OCI-LY7 (cell line): ENCODE data around the gene KIAA1217. TPM values are rescaled to one million over a fixed set of nuclear protein-coding genes. Genes with fewer than 3 reads are reported as not detected.

Source experiments
- BruUV-seq: library from RNA; stranded (reverse); fragments of 400-500 nt; replicated peaks from 2 replicates; lab custom pipeline; 2021; lab: Mats Ljungman, UMichigan
- CTCF ChIA-PET: fragments of 300-600 bp; sonication (Branson Sonifier 250); formaldehyde crosslinking; loops from one replicate; lab custom pipeline; 2022; ENCODE audit warnings: antibody characterized with exemption; ENCODE audit not compliant: unreplicated experiment; lab: Charles Lee
- POLR2A ChIA-PET: fragments of 300-600 bp; sonication (Branson Sonifier 250); formaldehyde crosslinking; loops from one replicate; lab custom pipeline; 2022; ENCODE audit warnings: antibody characterized with exemption; lab: Charles Lee
- DNase-seq: peaks from one replicate; pipeline ENCODE4 v3.0.0-alpha.2; 2015; ENCODE audit warnings: low spot score
- H2AFZ ChIP-seq: fragments of 200-600 bp; sonication (generic), shearing (Covaris generic); 2 replicates; pipeline ENCODE4 v1.6.1; 2014; ENCODE audit warnings: mild to moderate bottlenecking, antibody characterized with exemption, low read length, moderate library complexity
- H3K27ac ChIP-seq: fragments of 200-600 bp; sonication (generic); 2 replicates; pipeline ENCODE4 v1.5.1; 2014; ENCODE audit warnings: mixed run types, low read depth, mild to moderate bottlenecking, moderate library complexity, low read length, inconsistent platforms; ENCODE audit not compliant: poor library complexity, severe bottlenecking
- H3K36me3 ChIP-seq: fragments of 200-600 bp; sonication (generic); 2 replicates; pipeline ENCODE4 v1.6.1; 2014; ENCODE audit warnings: mild to moderate bottlenecking, antibody characterized with exemption, low read length, moderate library complexity, mixed read lengths; ENCODE audit not compliant: insufficient read depth
- H3K4me1 ChIP-seq: fragments of 200-600 bp; sonication (generic); 2 replicates; pipeline ENCODE4 v1.5.1; 2014; ENCODE audit warnings: mild to moderate bottlenecking, low read length; ENCODE audit not compliant: insufficient read depth, poor library complexity, severe bottlenecking
- H3K4me2 ChIP-seq: fragments of 200-600 bp; sonication (generic); 2 replicates; pipeline ENCODE4 v1.6.1; 2014; ENCODE audit warnings: mild to moderate bottlenecking, low read length
- H3K4me3 ChIP-seq: fragments of 200-600 bp; sonication (generic); 2 replicates; pipeline ENCODE4 v1.5.1; 2014; ENCODE audit warnings: mild to moderate bottlenecking, low read depth, low read length; ENCODE audit not compliant: poor library complexity, severe bottlenecking
- H3K79me2 ChIP-seq: fragments of 200-600 bp; sonication (generic); 2 replicates; pipeline ENCODE4 v1.6.1; 2016; ENCODE audit warnings: low read depth, mild to moderate bottlenecking, low read length, moderate library complexity, mixed read lengths; ENCODE audit not compliant: insufficient read depth
- H3K9me2 ChIP-seq: fragments of 200-600 bp; sonication (generic); 2 replicates; pipeline ENCODE4 v1.6.1; 2016; ENCODE audit warnings: mild to moderate bottlenecking, low read length, mixed read lengths; ENCODE audit not compliant: insufficient read depth
- H3K9me3 ChIP-seq: fragments of 200-600 bp; sonication (generic); 2 replicates; pipeline ENCODE4 v1.6.1; 2014; ENCODE audit warnings: mild to moderate bottlenecking, mixed run types, low read length, mixed read lengths
- H4K20me1 ChIP-seq: fragments of 200-600 bp; sonication (generic); 2 replicates; pipeline ENCODE4 v1.6.1; 2014; ENCODE audit warnings: mild to moderate bottlenecking, antibody characterized with exemption, low read length, moderate library complexity, mixed read lengths; ENCODE audit not compliant: insufficient read depth
- EZH2phosphoT487 ChIP-seq: fragments of 200-600 bp; sonication (generic); IDR thresholded peaks from 2 replicates; pipeline ENCODE4 v1.6.1; 2018; ENCODE audit warnings: low read depth, borderline replicate concordance, mild to moderate bottlenecking, mixed run types, antibody characterized with exemption, low read length, moderate library complexity, mixed read lengths
- intact Hi-C: fragments of 100-400 bp; cut with micrococcal nuclease; formaldehyde crosslinking; loops from one replicate; pipeline ENCODE4 v1.10.0; 2022; ENCODE audit not compliant: unreplicated experiment
- total RNA-seq, 2 experiments: library from RNA; depleted of rRNA in 1 of 2; stranded (reverse); fragments of >200 nt in 1 of 2; shearing (Covaris generic) in 1 of 2; gene quantifications; 2 replicates each; pipeline ENCODE4 v1.2.3, GENCODE V29; 2014 to 2022
- TF ChIP-seq, protein P1 (sequence below): fragments of 200-600 bp; sonication (generic); conservative IDR thresholded peaks from 2 replicates; pipeline ENCODE4 v1.5.1; 2014; ENCODE audit warnings: mild to moderate bottlenecking, antibody characterized with exemption, low read length, moderate library complexity, mixed read lengths

KIAA1217 gene
- total RNA-seq, 2 experiments from 2014 or later: not detected

DNA sequence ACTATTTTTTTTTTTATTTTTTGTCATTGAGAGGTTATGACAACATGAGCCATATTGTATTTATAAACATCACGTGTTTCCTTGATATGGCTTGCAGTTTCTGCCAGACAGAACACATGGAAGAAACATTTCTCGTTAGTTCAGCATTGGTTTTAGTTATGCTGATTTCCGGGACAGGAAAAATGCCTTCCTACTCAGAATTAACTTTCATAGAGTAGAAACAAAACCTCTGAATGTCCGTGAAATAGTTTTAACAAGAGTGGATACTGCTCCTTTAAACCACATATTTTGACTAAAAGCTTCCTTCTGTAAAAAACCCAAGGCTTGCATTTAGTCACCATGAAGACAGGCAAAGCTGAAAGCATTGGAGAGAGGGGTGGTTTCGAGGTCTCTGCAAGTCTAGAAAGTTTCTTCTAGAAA, 240.4 kb downstream of the KIAA1217 start:
- TF ChIP-seq EZH2phosphoT487: no peak
- TF ChIP-seq, protein P1, sequence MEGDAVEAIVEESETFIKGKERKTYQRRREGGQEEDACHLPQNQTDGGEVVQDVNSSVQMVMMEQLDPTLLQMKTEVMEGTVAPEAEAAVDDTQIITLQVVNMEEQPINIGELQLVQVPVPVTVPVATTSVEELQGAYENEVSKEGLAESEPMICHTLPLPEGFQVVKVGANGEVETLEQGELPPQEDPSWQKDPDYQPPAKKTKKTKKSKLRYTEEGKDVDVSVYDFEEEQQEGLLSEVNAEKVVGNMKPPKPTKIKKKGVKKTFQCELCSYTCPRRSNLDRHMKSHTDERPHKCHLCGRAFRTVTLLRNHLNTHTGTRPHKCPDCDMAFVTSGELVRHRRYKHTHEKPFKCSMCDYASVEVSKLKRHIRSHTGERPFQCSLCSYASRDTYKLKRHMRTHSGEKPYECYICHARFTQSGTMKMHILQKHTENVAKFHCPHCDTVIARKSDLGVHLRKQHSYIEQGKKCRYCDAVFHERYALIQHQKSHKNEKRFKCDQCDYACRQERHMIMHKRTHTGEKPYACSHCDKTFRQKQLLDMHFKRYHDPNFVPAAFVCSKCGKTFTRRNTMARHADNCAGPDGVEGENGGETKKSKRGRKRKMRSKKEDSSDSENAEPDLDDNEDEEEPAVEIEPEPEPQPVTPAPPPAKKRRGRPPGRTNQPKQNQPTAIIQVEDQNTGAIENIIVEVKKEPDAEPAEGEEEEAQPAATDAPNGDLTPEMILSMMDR: no peak
- no peaks in the 10 kb centered on the region for H4K20me1 ChIP-seq
- no TSS peak for BruUV-seq
- ChIA-PET CTCF (no interaction called here), POLR2A (interaction anchor here (0.6 kb wide), 1 partner anchor 222 kb away, joined by 3 read pairs; no protein-coding TSS in a partner anchor)
- no peaks in the 10 kb centered on the region for H3K9me2 ChIP-seq
- intact Hi-C loops: no loop called here
- no peaks in the 10 kb centered on the region for H3K9me3 ChIP-seq
- no peaks in the 10 kb centered on the region for H3K79me2 ChIP-seq
- H2AFZ ChIP-seq: no peak overlapping the region
- no peak overlapping the region for H3K4me2 ChIP-seq
- H3K4me3 ChIP-seq: no peak overlapping the region
- H3K27ac ChIP-seq: no peak overlapping the region
- H3K36me3 ChIP-seq: no peaks in the 10 kb centered on the region
- no peak for DNase-seq
- no peaks in the 10 kb centered on the region for H3K4me1 ChIP-seq

DNA sequence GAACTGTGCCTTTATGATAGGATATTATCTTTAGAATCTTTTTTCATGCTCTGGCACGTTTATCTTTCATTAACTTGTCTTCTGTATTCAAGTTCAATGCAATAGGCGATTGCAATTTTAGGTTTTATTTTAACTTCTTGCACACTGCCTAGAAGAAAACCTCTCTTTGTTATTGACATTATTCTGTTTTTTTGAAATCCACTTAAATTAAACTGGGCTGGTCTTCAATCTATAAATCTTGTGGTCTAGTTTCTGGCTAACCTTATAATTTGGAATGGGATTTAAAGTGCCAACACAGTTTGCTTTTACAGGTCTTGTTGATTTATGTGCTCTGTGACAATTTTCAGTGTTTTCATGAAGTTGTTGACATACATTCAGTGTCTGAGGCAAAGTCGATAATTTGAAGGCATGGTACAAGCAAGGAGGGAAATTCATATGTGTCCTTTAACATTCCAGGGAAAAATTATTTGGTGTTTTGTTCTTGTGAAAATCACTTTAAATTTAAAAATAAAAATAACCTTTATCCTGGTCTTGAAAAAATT, 240.9 kb downstream of the KIAA1217 start:
- TF ChIP-seq, protein P1: no peak
- no peak for TF ChIP-seq EZH2phosphoT487
- no peak for DNase-seq
- intact Hi-C loops: no loop called here
- BruUV-seq: no TSS peak
- no peak overlapping the region for H3K4me2 ChIP-seq
- H3K4me1 ChIP-seq: no peaks in the 10 kb centered on the region
- no peak overlapping the region for H2AFZ ChIP-seq
- no peaks in the 10 kb centered on the region for H3K9me3 ChIP-seq
- no peaks in the 10 kb centered on the region for H3K36me3 ChIP-seq
- no peak overlapping the region for H3K4me3 ChIP-seq
- no peaks in the 10 kb centered on the region for H4K20me1 ChIP-seq
- no peak overlapping the region for H3K27ac ChIP-seq
- H3K9me2 ChIP-seq: no peaks in the 10 kb centered on the region
- no peaks in the 10 kb centered on the region for H3K79me2 ChIP-seq
- POLR2A ChIA-PET: interaction anchor here (0.7 kb wide), 1 partner anchor 18 kb away, joined by 3 read pairs; no protein-coding TSS in a partner anchor
- CTCF ChIA-PET: no interaction called here

DNA sequence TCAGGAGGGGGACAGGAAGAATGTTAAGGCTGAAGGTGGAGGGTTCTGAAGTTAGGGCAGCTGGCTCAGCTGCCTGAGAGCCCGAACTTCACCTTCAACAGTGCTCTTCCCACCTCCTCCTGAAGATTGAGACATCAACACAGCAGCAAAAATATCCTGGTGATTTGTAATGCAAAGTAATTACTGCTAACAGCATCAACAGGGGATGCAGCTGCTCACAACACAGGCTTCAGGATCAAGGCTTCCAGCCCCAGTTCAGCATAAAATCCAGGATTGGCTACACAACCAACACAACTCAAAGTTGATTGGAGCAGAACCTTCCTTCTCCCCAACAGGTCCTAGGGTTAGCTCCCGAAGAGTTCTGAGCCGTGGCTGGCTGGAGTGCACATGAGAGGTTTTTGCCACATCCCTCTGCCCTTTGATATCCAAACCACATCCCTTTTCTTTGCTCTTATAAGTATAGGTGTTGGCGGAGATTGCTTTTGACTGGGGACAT, 242.4 kb downstream of the KIAA1217 start:
- POLR2A ChIA-PET: interaction anchor here (0.7 kb wide), 1 partner anchor 93 kb away, joined by 3 read pairs; no protein-coding TSS in a partner anchor
- no peaks in the 10 kb centered on the region for H4K20me1 ChIP-seq
- intact Hi-C loops: no loop called here
- no peaks in the 10 kb centered on the region for H3K9me3 ChIP-seq
- CTCF ChIA-PET: no interaction called here
- no peaks in the 10 kb centered on the region for H3K79me2 ChIP-seq
- no peak overlapping the region for H2AFZ ChIP-seq
- no peak overlapping the region for H3K27ac ChIP-seq
- no peak for TF ChIP-seq EZH2phosphoT487
- TF ChIP-seq, protein P1: no peak
- no peak overlapping the region for H3K4me3 ChIP-seq
- no peaks in the 10 kb centered on the region for H3K4me1 ChIP-seq
- no peaks in the 10 kb centered on the region for H3K36me3 ChIP-seq
- BruUV-seq: no TSS peak
- DNase-seq: no peak
- no peaks in the 10 kb centered on the region for H3K9me2 ChIP-seq
- no peak overlapping the region for H3K4me2 ChIP-seq
